Measurements from ENCODE around the gene BANP. TPM values are rescaled to one million over a fixed set of nuclear protein-coding genes. Genes with fewer than 3 reads are reported as not detected.
A peak's percentile ranks its signal among the peaks of the same experiment; 100 is the strongest.

The BANP gene
- total RNA-seq, 6 experiments from 2014 or later: 15.6 to 19.0 (median 16.2) TPM

DNA sequence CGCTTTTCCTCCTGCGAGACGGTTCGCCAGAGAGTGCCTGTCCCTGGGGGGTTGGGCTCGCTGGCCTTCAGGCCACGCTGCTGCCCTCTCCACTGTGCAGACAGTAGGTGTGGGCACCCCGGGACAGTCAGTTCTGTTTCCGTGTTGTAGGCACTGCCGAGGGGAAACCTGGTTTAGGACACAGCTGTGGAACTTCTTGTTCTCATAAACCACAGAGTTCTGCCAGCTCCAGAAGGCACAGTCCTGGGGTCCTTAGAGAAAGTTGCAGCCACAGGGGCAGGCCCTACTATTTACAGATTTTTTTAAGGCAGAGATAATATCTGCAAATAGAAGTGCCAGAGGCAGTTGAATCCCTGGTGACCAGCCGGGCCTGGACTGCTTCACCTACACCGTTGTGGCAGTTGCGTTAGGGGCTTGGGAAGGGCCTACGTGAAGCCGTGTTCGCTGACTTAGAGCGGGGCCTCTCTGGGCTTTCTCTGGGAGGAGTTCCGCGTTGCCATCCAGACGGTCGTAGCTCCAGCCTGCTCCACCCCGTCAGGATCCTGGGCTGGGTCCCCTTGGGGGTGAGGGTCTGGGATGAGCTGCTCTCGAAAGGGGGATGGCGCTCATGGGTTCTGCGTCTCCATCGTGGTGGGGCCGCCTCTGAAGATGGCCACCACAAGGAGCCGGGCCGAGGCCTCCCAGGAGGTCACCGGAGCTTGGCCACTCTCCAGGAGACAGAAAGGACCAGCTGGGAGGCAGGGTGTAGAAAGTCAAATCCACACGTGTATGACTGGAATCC, 126.3 kb downstream of the BANP start:
- H3K36me3 Mint-ChIP-seq (ENCODE audit: low read depth): peaks cover 25% of the 10 kb centered on the region
- peaks cover 7% of the 10 kb centered on the region for H3K9me3 Mint-ChIP-seq
- DNase-seq: no peak
- H3K4me1 Mint-ChIP-seq (ENCODE audit: low read depth): no peaks in the 10 kb centered on the region
- peaks cover 2% of the 10 kb centered on the region for H3K27me3 Mint-ChIP-seq (ENCODE audit: insufficient read depth)
- TF ChIP-seq CTCF (IDR thresholded peaks at IDR 0.05): no peak
- H3K27ac Mint-ChIP-seq: no peak overlapping the region; the same call in 1 of the 2 replicates
- no peak overlapping the region for H3K4me3 Mint-ChIP-seq

GRCh38 chr16:88078111-88078775, 127.0 kb downstream of the BANP start:
- no peak overlapping the region; the same call in 1 of the 2 replicates for H3K27ac Mint-ChIP-seq
- no peaks in the 10 kb centered on the region for H3K4me1 Mint-ChIP-seq (ENCODE audit: low read depth)
- peaks cover 2% of the 10 kb centered on the region; the same call in 1 of the 2 replicates for H3K27me3 Mint-ChIP-seq (ENCODE audit: insufficient read depth)
- no peak for TF ChIP-seq CTCF (IDR thresholded peaks at IDR 0.05)
- H3K4me3 Mint-ChIP-seq: no peak overlapping the region
- H3K9me3 Mint-ChIP-seq: peaks cover 7% of the 10 kb centered on the region
- H3K36me3 Mint-ChIP-seq (ENCODE audit: low read depth): peaks cover 25% of the 10 kb centered on the region
- no peak for DNase-seq

GRCh38 chr16:88083582-88083981, 132.3 kb downstream of the BANP start:
- H3K4me3 Mint-ChIP-seq: no peak overlapping the region
- H3K4me1 Mint-ChIP-seq (ENCODE audit: low read depth): peaks cover 10% of the 10 kb centered on the region
- H3K27me3 Mint-ChIP-seq (ENCODE audit: insufficient read depth): peaks cover 2% of the 10 kb centered on the region; the same call in 1 of the 2 replicates
- no peak overlapping the region for H3K27ac Mint-ChIP-seq
- no peak for TF ChIP-seq CTCF (IDR thresholded peaks at IDR 0.05)
- peaks cover 15% of the 10 kb centered on the region for H3K36me3 Mint-ChIP-seq (ENCODE audit: low read depth)
- H3K9me3 Mint-ChIP-seq: peaks cover 3% of the 10 kb centered on the region
- DNase-seq: no peak

- Mint-ChIP-seq H3K9me3 (peaks cover 3% of the 10 kb centered on the region; the same call in 1 of the 2 replicates), H3K4me1 (ENCODE audit: low read depth) (peaks cover 10% of the 10 kb centered on the region), H3K27ac (no peak overlapping the region), H3K4me3 (no peak overlapping the region), H3K36me3 (ENCODE audit: low read depth) (peaks cover 9% of the 10 kb centered on the region), H3K27me3 (ENCODE audit: insufficient read depth) (peaks cover 1% of the 10 kb centered on the region; the same call in 1 of the 2 replicates)
- peak; percentile 30 for DNase-seq
- TF ChIP-seq CTCF (IDR thresholded peaks at IDR 0.05): no peak
These were observed 133.6 kb downstream of the BANP start for GRCh38 chr16:88084881-88085280.

- Mint-ChIP-seq H3K27me3 (ENCODE audit: insufficient read depth) (no peaks in the 10 kb centered on the region), H3K4me3 (no peak overlapping the region), H3K36me3 (ENCODE audit: low read depth) (no peaks in the 10 kb centered on the region), H3K4me1 (ENCODE audit: low read depth) (peaks cover 10% of the 10 kb centered on the region), H3K27ac (no peak overlapping the region), H3K9me3 (no peaks in the 10 kb centered on the region)
- no peak for TF ChIP-seq CTCF (IDR thresholded peaks at IDR 0.05)
- no peak for DNase-seq
These were observed 135.6 kb downstream of the BANP start for GRCh38 chr16:88086571-88087516.
